Activated CD4-positive, alpha-beta T cell treated with anti-CD3 and anti-CD28 coated beads for 1 hour (primary cell): ENCODE measurements around the gene MRAS.
"Not testable (repeated sequence)": the region's sequence is repeated elsewhere in the genome, so short reads cannot be mapped to it uniquely, and the experiment has no call there.

Source experiments
- DNase-seq: peaks from one replicate; pipeline ENCODE4 v3.0.0-alpha.2; 2020

The MRAS gene

DNA sequence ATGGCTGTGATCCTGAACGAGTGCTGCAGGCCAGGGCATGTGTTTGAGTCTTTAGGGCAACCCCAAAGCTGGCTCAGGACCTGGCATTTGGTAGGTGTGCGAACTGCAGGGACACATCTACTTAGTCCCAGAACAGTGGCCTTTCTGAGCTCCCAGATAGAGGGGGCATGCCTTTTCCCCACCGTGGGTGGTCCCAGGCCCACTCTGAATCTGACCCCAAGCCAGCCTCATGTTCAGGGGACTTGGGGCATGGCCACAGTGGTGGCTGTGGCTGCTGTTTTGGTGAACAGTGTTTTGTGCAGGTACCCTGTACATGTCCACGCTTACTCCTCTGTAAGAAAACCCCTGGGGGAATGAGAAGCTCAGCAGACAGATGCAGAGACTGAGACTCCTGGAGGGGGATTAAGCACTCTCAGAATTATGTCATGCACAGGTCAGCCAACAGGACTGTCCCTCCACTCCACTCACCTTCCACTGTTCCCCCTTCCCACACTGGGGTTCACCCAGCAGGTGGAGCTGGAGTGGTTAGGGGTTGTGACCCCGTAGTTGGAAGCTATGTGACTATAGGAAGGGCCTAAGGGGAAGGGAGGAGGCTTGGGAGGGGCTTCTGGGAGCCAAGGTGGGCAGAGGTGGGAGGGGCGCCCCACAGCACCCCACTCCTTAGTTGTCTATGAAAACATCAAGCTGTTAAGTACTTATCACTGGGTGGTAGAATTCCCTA is 102.5 kb downstream of the MRAS start:
- DNase-seq, result no peak

GRCh38 chr3:138451595-138452162 is 103.3 kb downstream of the MRAS start:
- DNase-seq, result no peak

DNA sequence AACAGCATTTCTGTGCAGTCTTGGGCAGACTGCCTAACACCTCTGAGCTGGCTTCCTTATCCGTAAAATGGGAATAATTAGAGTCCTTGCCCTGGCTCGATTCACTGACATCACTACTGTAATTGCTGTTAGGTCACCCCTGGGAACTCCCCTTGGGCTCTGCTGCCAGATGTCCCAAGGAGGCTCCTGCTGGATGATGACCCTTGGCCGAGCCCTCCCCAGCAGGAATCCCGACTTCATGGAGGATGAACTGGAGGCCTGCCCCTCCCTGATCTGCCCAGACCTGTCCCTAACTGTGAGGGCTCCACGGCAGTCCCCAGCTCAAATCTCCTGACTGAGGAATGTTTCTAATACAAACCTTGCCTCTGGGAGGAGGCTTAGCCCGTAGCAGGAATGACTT is 104.1 kb downstream of the MRAS start:
- DNase-seq, result no peak

DNA sequence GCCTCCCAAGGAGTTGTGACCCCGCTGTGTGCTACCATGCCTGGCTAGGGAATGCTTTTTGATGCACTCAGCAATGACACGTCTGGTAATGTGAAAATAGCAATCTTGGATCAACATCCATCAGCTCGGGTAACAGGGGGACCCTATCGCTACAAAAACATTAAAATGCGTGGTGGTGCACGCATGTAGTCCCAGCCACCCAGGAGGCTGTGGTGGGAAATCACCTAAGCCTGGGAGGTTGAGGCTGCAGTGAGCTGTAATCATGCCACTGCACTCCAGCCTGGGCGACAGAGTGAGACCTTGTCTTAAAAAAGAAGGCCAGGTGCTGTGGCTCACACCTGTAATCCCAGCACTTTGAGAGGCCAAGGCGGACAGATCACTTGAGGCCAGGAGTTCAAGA is 105.6 kb downstream of the MRAS start:
- not testable (repeated sequence) for DNase-seq
